ENCODE measurements around the gene PHAF1. TPM values are rescaled to one million over a fixed set of nuclear protein-coding genes. Genes with fewer than 3 reads are reported as not detected.

PHAF1 gene
- total and polyA plus RNA-seq, 2 of the 13 experiments (the other 11 are each of a cell fraction or from before 2014, with no cell fraction given), result 48.3 to 174 TPM

DNA sequence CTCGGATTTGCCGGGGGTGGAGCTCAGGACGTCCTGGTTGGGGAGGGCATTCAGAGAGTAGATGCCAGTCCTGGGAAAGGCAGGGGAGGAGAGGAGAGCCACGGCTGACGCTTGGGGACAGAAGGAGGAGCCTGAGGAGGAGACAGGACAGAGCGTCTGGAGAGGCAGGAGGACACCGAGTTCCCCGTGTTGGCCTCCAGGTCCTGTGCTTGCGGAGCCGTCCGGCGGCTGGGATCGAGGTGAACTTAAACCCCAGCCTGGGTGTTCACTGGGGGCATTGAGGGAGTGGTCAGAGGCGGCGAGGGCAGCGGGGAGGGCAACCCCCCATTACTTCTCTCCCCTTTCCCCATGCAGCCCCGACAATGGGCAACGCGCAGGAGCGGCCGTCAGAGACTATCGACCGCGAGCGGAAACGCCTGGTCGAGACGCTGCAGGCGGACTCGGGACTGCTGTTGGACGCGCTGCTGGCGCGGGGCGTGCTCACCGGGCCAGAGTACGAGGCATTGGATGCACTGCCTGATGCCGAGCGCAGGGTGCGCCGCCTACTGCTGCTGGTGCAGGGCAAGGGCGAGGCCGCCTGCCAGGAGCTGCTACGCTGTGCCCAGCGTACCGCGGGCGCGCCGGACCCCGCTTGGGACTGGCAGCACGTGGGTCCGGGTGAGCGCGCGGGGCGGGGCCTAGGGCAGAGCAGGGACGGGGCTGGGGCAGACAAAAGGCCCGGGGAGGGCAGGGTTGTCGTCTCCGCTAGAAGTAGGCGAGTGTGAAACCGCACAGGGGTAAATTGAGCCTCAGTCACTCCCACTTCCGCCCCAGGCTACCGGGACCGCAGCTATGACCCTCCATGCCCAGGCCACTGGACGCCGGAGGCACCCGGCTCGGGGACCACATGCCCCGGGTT is 64.3 kb downstream of the PHAF1 start (continued):
- TF ChIP-seq ZGPAT (CRISPR knock-in tag; IDR thresholded peaks at IDR 0.05) (peak; percentile 92), ZNF232 (CRISPR knock-in tag; IDR thresholded peaks at IDR 0.05; ENCODE audit: borderline replicate concordance) (peak; percentile 79), ZFYVE20 (CRISPR knock-in tag; IDR thresholded peaks at IDR 0.05; ENCODE audit: borderline replicate concordance, low read depth) (peak; percentile 65; the same call in 1 of the 2 replicates), WIZ (CRISPR knock-in tag; IDR thresholded peaks at IDR 0.05) (peak; percentile 83), ZNF234 (CRISPR knock-in tag; conservative IDR thresholded peaks at IDR 0.05) (no peak; the same call in 1 of the 2 replicates), ZNF362 (CRISPR knock-in tag; IDR thresholded peaks at IDR 0.05; ENCODE audit: borderline replicate concordance) (peak; percentile 36; the same call in 1 of the 2 replicates), KDM6A (CRISPR knock-in tag; IDR thresholded peaks at IDR 0.05; ENCODE audit: low read depth) (no peak), ZNF280D (CRISPR knock-in tag; IDR thresholded peaks at IDR 0.05) (peak; percentile 92)
- TF ChIP-seq, protein P1, sequence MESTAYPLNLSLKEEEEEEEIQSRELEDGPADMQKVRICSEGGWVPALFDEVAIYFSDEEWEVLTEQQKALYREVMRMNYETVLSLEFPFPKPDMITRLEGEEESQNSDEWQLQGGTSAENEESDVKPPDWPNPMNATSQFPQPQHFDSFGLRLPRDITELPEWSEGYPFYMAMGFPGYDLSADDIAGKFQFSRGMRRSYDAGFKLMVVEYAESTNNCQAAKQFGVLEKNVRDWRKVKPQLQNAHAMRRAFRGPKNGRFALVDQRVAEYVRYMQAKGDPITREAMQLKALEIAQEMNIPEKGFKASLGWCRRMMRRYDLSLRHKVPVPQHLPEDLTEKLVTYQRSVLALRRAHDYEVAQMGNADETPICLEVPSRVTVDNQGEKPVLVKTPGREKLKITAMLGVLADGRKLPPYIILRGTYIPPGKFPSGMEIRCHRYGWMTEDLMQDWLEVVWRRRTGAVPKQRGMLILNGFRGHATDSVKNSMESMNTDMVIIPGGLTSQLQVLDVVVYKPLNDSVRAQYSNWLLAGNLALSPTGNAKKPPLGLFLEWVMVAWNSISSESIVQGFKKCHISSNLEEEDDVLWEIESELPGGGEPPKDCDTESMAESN (CRISPR knock-in tag; conservative IDR thresholded peaks at IDR 0.05), result peak; percentile 98
- TF ChIP-seq, protein P2, sequence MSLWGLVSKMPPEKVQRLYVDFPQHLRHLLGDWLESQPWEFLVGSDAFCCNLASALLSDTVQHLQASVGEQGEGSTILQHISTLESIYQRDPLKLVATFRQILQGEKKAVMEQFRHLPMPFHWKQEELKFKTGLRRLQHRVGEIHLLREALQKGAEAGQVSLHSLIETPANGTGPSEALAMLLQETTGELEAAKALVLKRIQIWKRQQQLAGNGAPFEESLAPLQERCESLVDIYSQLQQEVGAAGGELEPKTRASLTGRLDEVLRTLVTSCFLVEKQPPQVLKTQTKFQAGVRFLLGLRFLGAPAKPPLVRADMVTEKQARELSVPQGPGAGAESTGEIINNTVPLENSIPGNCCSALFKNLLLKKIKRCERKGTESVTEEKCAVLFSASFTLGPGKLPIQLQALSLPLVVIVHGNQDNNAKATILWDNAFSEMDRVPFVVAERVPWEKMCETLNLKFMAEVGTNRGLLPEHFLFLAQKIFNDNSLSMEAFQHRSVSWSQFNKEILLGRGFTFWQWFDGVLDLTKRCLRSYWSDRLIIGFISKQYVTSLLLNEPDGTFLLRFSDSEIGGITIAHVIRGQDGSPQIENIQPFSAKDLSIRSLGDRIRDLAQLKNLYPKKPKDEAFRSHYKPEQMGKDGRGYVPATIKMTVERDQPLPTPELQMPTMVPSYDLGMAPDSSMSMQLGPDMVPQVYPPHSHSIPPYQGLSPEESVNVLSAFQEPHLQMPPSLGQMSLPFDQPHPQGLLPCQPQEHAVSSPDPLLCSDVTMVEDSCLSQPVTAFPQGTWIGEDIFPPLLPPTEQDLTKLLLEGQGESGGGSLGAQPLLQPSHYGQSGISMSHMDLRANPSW (CRISPR knock-in tag; IDR thresholded peaks at IDR 0.05; ENCODE audit: borderline replicate concordance), result peak; percentile 78; the same call in 1 of the 2 replicates

All from HepG2 (cell line).